Measurements from ENCODE around the gene SLC9A9. TPM values are rescaled to one million over a fixed set of nuclear protein-coding genes. Genes with fewer than 3 reads are reported as not detected.

SLC9A9 gene
- polyA plus RNA-seq, 1 donor from 2014 or later = 0.54 TPM

DNA sequence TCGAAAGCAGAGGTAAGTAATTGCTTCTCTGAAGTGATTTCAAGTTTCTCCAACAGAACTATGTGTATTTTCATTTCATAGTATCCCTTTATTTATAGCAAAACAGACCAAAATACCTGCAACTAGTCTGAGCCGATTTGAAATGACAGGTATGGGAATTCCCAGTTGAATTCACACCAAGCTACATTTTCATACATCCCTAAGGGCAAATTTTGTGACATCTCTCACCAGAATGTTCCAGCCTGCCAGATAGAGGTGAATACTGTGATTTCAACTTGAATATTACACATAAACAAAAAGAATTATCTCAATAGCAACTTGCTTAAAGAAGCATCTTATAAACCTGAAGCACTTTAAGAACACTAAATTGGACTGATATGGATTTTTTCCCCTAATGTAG, 235.7 kb downstream of the SLC9A9 start:
- H3F3A ChIP-seq (ENCODE audit: insufficient read depth, low read length, poor library complexity, severe bottlenecking) = no peaks in the 10 kb centered on the region
- H2AFZ ChIP-seq (ENCODE audit: low read depth, low read length) = no peak overlapping the region
- H3K9me3 ChIP-seq (ENCODE audit: low read length) = no peaks in the 10 kb centered on the region
- no peak overlapping the region for H3K4me3 ChIP-seq (ENCODE audit: low read length)
- no peaks in the 10 kb centered on the region for H3K36me3 ChIP-seq (ENCODE audit: insufficient read depth, low read length)
- H3K79me2 ChIP-seq (replicated peaks; ENCODE audit: insufficient read depth, low read length) = no peaks in the 10 kb centered on the region
- H3K4me2 ChIP-seq (ENCODE audit: low read length) = no peak overlapping the region
- H3K27ac ChIP-seq (ENCODE audit: low read length) = no peak overlapping the region
- H3K27me3 ChIP-seq (ENCODE audit: insufficient read depth, low read depth, low read length) = no peaks in the 10 kb centered on the region
- H3K9me2 ChIP-seq (ENCODE audit: insufficient read depth, low read length) = no peaks in the 10 kb centered on the region
- TF ChIP-seq, protein P1, sequence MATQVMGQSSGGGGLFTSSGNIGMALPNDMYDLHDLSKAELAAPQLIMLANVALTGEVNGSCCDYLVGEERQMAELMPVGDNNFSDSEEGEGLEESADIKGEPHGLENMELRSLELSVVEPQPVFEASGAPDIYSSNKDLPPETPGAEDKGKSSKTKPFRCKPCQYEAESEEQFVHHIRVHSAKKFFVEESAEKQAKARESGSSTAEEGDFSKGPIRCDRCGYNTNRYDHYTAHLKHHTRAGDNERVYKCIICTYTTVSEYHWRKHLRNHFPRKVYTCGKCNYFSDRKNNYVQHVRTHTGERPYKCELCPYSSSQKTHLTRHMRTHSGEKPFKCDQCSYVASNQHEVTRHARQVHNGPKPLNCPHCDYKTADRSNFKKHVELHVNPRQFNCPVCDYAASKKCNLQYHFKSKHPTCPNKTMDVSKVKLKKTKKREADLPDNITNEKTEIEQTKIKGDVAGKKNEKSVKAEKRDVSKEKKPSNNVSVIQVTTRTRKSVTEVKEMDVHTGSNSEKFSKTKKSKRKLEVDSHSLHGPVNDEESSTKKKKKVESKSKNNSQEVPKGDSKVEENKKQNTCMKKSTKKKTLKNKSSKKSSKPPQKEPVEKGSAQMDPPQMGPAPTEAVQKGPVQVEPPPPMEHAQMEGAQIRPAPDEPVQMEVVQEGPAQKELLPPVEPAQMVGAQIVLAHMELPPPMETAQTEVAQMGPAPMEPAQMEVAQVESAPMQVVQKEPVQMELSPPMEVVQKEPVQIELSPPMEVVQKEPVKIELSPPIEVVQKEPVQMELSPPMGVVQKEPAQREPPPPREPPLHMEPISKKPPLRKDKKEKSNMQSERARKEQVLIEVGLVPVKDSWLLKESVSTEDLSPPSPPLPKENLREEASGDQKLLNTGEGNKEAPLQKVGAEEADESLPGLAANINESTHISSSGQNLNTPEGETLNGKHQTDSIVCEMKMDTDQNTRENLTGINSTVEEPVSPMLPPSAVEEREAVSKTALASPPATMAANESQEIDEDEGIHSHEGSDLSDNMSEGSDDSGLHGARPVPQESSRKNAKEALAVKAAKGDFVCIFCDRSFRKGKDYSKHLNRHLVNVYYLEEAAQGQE (IDR thresholded peaks at IDR 0.05; ENCODE audit: borderline replicate concordance) = no peak
- no peak for TF ChIP-seq TAF1 (IDR thresholded peaks at IDR 0.05; ENCODE audit: low read depth)
- TF ChIP-seq EZH2 (IDR thresholded peaks at IDR 0.05; ENCODE audit: borderline replicate concordance, insufficient read depth, low read length, poor library complexity, severe bottlenecking) = no peak
- no peak for TF ChIP-seq POLR2AphosphoS5 (IDR thresholded peaks at IDR 0.05)
- no peak for TF ChIP-seq RAD21 (conservative IDR thresholded peaks at IDR 0.05)
- no peak for TF ChIP-seq EP300 (conservative IDR thresholded peaks at IDR 0.05; ENCODE audit: poor library complexity, severe bottlenecking)
- no peak for TF ChIP-seq SMC3 (conservative IDR thresholded peaks at IDR 0.05; ENCODE audit: poor library complexity)
- TF ChIP-seq, protein P2, sequence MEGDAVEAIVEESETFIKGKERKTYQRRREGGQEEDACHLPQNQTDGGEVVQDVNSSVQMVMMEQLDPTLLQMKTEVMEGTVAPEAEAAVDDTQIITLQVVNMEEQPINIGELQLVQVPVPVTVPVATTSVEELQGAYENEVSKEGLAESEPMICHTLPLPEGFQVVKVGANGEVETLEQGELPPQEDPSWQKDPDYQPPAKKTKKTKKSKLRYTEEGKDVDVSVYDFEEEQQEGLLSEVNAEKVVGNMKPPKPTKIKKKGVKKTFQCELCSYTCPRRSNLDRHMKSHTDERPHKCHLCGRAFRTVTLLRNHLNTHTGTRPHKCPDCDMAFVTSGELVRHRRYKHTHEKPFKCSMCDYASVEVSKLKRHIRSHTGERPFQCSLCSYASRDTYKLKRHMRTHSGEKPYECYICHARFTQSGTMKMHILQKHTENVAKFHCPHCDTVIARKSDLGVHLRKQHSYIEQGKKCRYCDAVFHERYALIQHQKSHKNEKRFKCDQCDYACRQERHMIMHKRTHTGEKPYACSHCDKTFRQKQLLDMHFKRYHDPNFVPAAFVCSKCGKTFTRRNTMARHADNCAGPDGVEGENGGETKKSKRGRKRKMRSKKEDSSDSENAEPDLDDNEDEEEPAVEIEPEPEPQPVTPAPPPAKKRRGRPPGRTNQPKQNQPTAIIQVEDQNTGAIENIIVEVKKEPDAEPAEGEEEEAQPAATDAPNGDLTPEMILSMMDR (IDR thresholded peaks at IDR 0.05; ENCODE audit: poor library complexity, severe bottlenecking) = no peak
- TF ChIP-seq MXI1 (conservative IDR thresholded peaks at IDR 0.05; ENCODE audit: poor library complexity, severe bottlenecking) = no peak
- no peaks in the 10 kb centered on the region for H4K20me1 ChIP-seq (ENCODE audit: insufficient read depth)
- H3K9ac ChIP-seq (ENCODE audit: low read length) = no peak overlapping the region

DNA sequence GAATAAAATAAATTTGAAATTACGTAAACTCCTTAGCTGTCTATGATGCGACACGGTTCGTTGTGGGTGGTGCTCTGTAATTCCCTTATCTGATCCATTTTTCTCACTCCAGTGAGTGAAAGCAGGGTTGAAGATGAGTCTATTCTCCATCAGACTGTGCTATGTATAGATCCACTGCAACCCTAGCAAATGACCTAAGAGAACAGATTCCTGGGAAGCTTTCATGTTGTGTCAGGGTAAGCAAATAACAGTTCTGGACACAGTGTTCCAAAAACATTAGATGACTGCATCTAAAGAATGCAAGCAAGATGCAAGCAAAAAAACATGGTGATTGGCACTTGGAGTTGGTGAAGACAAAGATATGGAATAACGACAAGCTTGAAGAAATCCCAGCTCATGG, 239.3 kb downstream of the SLC9A9 start:
- Histone ChIP-seq H3K79me2 (replicated peaks; ENCODE audit: insufficient read depth, low read length) (no peaks in the 10 kb centered on the region), H3K27ac (ENCODE audit: low read length) (no peak overlapping the region)

More for the DNA sequence above, 239.3 kb downstream of the SLC9A9 start:
- Histone ChIP-seq H3K4me3 (ENCODE audit: low read length) (no peak overlapping the region), H3K27me3 (ENCODE audit: insufficient read depth, low read depth, low read length) (no peaks in the 10 kb centered on the region), H4K20me1 (ENCODE audit: insufficient read depth) (no peaks in the 10 kb centered on the region), H3F3A (ENCODE audit: insufficient read depth, low read length, poor library complexity, severe bottlenecking) (no peaks in the 10 kb centered on the region), H3K9me3 (ENCODE audit: low read length) (no peaks in the 10 kb centered on the region), H3K36me3 (ENCODE audit: insufficient read depth, low read length) (no peaks in the 10 kb centered on the region), H3K9me2 (ENCODE audit: insufficient read depth, low read length) (no peaks in the 10 kb centered on the region), H2AFZ (ENCODE audit: low read depth, low read length) (no peak overlapping the region), H3K4me2 (ENCODE audit: low read length) (no peak overlapping the region), H3K9ac (ENCODE audit: low read length) (no peak overlapping the region)
- TF ChIP-seq, protein P2 (IDR thresholded peaks at IDR 0.05; ENCODE audit: poor library complexity, severe bottlenecking) = no peak
- TF ChIP-seq EZH2 (IDR thresholded peaks at IDR 0.05; ENCODE audit: borderline replicate concordance, insufficient read depth, low read length, poor library complexity, severe bottlenecking) (no peak), EP300 (conservative IDR thresholded peaks at IDR 0.05; ENCODE audit: poor library complexity, severe bottlenecking) (no peak), POLR2AphosphoS5 (IDR thresholded peaks at IDR 0.05) (no peak), SMC3 (conservative IDR thresholded peaks at IDR 0.05; ENCODE audit: poor library complexity) (no peak), TAF1 (IDR thresholded peaks at IDR 0.05; ENCODE audit: low read depth) (no peak), RAD21 (conservative IDR thresholded peaks at IDR 0.05) (no peak), MXI1 (conservative IDR thresholded peaks at IDR 0.05; ENCODE audit: poor library complexity, severe bottlenecking) (no peak)
- TF ChIP-seq, protein P1 (IDR thresholded peaks at IDR 0.05; ENCODE audit: borderline replicate concordance) = no peak
